Neural cell (in vitro differentiated cells): ENCODE results near the gene AP3D1.

ENCODE experiments used
- RAD21 ChIP-seq: fragments of 450-650 bp; conservative IDR thresholded peaks from 2 replicates; pipeline ENCODE4 v1.6.1; 2014; ENCODE audit warnings: antibody characterized with exemption, mild to moderate bottlenecking, moderate library complexity
- TAF1 ChIP-seq: IDR thresholded peaks from 2 replicates; pipeline ENCODE4 v1.6.1; 2012; ENCODE audit warnings: low read depth

DNA sequence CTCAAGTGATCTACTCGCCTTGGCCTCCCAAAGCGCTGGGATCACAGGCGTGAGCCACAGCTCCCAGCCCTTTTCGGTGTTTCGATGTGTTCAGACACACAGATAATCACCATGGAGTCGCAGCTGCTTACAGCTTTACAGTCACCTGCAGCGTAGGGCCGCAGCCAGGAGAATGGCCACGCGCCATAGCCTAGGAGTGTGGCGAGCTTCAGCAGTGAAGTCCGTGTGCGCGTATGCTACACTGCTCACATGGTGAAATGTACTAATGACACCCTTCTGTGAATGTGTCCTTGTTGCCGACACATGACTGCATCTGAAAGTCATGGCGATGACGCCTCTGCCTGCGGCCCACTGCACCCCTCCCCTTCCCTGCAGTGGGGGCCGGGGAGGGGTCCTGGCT lies 23.6 kb downstream of the AP3D1 start:
- TF ChIP-seq TAF1 = no peak
- no peak for TF ChIP-seq RAD21
